Measurements from ENCODE around the gene RCN2. TPM values are rescaled to one million over a fixed set of nuclear protein-coding genes. Genes with fewer than 3 reads are reported as not detected.

RCN2 gene
- total RNA-seq, 3 donors from 2014 or later = 25.0 to 33.2 (median 31.9) TPM

DNA sequence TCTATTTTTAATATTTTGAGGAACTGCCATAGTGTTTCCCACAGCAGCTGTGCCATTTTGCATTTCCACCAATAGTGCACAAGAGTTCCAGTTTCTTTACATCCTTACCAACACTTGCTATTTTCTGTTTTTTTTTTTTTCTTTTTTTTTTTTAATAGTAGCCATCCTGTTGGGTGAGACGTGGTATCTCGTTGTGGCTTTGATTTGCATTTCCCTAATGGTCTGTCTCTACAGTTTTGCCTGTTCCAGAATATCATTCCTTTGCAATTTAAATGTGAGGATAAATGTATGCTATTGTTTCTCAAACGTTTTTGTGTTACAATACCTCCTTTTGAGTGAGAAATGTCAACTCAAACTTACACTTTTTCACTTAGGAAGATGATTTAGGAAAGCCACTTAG, 22.4 kb downstream of the RCN2 start:
- H3K36me3 ChIP-seq (ENCODE audit: low read depth) = no peaks in the 10 kb centered on the region
- intact Hi-C loops (cut with DNase I, micrococcal nuclease) = no loop called here
- H3K9me3 ChIP-seq = no peaks in the 10 kb centered on the region
- DNase-seq = no peak
- no peaks in the 10 kb centered on the region for H3K4me1 ChIP-seq (ENCODE audit: low read depth)
- H3K4me3 ChIP-seq = no peak overlapping the region
- no peak for ATAC-seq
- TF ChIP-seq, protein P1, sequence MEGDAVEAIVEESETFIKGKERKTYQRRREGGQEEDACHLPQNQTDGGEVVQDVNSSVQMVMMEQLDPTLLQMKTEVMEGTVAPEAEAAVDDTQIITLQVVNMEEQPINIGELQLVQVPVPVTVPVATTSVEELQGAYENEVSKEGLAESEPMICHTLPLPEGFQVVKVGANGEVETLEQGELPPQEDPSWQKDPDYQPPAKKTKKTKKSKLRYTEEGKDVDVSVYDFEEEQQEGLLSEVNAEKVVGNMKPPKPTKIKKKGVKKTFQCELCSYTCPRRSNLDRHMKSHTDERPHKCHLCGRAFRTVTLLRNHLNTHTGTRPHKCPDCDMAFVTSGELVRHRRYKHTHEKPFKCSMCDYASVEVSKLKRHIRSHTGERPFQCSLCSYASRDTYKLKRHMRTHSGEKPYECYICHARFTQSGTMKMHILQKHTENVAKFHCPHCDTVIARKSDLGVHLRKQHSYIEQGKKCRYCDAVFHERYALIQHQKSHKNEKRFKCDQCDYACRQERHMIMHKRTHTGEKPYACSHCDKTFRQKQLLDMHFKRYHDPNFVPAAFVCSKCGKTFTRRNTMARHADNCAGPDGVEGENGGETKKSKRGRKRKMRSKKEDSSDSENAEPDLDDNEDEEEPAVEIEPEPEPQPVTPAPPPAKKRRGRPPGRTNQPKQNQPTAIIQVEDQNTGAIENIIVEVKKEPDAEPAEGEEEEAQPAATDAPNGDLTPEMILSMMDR (IDR thresholded peaks at IDR 0.05) = no peak

DNA sequence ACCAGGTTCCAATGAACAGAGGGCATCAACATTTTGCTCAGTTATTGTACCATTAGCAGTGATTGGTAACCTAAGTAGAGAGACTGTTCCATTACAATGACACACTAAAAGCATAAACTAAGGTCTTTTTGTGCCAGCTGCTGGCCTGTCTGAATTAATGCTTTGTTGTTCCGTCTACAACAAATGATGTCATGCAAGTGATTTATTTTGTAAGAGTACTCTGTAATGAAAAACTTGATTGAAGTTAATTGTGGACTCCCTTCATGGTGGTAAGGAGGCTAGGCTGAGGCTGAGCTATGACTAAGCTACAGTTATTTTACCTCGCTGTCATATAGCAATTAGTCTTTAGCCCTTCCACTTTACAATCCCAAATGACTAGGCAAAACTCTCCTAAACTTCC, 23.2 kb downstream of the RCN2 start:
- intact Hi-C loops (cut with DNase I, micrococcal nuclease) = no loop called here
- DNase-seq (no peak), ATAC-seq (peak; percentile 77)
- Histone ChIP-seq H3K4me3 (no peak overlapping the region), H3K9me3 (no peaks in the 10 kb centered on the region), H3K4me1 (ENCODE audit: low read depth) (no peaks in the 10 kb centered on the region), H3K36me3 (ENCODE audit: low read depth) (no peaks in the 10 kb centered on the region)
- TF ChIP-seq, protein P1 (IDR thresholded peaks at IDR 0.05) = no peak

DNA sequence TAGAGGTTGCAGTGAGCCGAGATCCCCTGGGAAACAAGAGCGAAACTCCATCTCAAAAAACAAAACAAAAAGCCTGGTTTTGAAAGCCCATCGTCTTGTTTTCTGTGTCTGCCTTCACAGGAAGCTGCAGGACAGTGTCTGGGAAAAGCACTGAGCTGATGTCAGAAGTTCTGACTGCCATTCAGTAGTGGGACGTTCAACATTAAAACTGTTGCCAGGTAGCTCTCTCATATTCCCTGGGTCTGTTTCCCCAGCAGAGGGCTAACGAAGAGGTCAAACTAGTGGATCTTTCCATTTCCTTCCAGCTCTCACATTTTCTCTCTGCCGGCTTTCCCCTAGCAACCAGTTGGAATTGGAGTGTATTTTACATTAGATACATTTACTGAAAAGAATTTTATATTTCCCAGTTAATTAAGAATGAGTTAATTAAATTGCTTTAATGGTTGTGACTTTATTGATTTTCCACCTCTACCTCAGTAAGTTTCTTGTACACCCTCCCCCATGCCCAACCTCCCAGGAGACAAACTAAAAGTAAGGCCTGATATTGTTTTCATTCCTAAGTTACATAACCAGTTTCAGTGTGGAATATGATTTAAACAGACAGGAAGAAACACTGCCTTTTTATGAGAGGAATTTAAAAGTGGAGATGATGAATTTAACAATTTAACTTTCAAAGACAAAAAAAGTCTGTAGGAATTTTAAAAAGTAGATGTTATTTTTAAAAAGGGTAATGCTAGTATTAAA, 29.9 kb downstream of the RCN2 start:
- TF ChIP-seq, protein P1 (IDR thresholded peaks at IDR 0.05) = no peak
- intact Hi-C loops (cut with DNase I, micrococcal nuclease) = no loop called here
- DNase-seq = no peak
- H3K4me3 ChIP-seq = no peak overlapping the region
- H3K4me1 ChIP-seq (ENCODE audit: low read depth) = no peaks in the 10 kb centered on the region
- no peaks in the 10 kb centered on the region for H3K36me3 ChIP-seq (ENCODE audit: low read depth)
- no peak for ATAC-seq
- no peaks in the 10 kb centered on the region for H3K9me3 ChIP-seq

DNA sequence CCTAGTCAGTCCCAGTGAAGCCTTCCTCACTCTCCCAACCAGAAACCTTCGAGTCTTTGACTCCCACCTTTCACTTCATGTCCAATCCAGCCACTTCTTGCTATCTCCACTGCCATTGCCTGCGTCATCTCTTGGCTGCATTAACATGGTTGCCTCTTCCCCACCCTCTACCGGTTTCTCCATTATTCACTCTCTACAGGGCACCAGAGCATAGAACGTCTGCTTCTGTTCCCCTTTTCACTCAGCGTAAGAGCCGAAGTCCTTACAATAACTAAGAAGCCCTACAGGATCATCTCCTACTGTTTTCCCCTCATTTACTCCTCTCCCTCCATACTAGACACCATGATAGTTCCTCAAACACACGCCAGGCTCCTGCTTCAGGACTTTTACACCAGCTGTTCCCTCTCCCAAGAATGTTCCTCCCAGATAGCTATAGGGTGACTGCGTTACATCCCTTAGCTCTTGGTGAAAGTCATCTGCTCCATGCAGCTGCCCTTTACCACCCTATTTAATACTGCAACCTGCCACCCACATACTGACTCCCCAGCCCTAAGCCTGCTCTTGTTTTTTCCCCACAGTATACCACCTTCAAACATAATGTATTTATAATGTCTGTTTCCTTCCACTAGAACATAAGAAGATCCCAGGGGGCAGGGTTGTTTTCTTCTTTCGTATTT, 30.9 kb downstream of the RCN2 start:
- H3K9me3 ChIP-seq = no peaks in the 10 kb centered on the region
- DNase-seq (no peak), ATAC-seq (no peak)
- no peak overlapping the region for H3K4me3 ChIP-seq
- TF ChIP-seq, protein P1 (IDR thresholded peaks at IDR 0.05) = no peak
- H3K36me3 ChIP-seq (ENCODE audit: low read depth) = no peaks in the 10 kb centered on the region
- intact Hi-C loops (cut with DNase I, micrococcal nuclease) = no loop called here
- H3K4me1 ChIP-seq (ENCODE audit: low read depth) = no peaks in the 10 kb centered on the region

DNA sequence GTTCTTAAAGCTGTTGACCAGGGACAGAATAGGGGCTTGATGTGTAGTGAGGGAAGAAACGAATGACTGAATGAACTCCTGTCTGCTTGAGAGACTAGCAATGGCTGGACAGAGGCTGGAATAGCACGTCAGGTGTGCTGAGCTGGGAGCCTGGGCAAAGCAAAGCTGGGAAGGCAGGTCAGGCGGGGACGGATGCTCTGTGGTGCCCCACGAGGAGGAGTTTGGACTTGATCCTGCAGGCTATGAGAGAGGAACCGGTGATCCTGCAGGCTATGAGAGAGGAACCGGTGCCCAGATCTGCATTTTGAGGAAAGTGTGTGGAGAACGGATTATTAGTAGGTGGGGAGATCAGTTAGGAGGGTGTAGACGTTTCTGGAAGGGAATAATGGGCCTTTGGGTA, 32.0 kb downstream of the RCN2 start:
- intact Hi-C loops (cut with DNase I, micrococcal nuclease) = no loop called here
- no peak for DNase-seq
- no peaks in the 10 kb centered on the region for H3K36me3 ChIP-seq (ENCODE audit: low read depth)
- no peak for ATAC-seq
- TF ChIP-seq, protein P1 (IDR thresholded peaks at IDR 0.05) = no peak
- H3K9me3 ChIP-seq = no peaks in the 10 kb centered on the region
- H3K4me3 ChIP-seq = no peak overlapping the region
- no peaks in the 10 kb centered on the region for H3K4me1 ChIP-seq (ENCODE audit: low read depth)

Data from mucosa of descending colon (tissue), 3 donors.